Esophagus (tissue), 2 donors: ENCODE data around the gene GTPBP4. TPM values are rescaled to one million over a fixed set of nuclear protein-coding genes. Genes with fewer than 3 reads are reported as not detected.

Experiments used
- H3K27ac ChIP-seq, 2 donors: one replicate each; pipeline ENCODE4 v1.5.1; 2013; ENCODE audit warnings: low read depth in 2 of 2, mild to moderate bottlenecking in 2 of 2, inconsistent platforms in 1 of 2, low read length in 1 of 2, moderate library complexity in 1 of 2
- H3K27me3 ChIP-seq, 2 donors: one replicate each; pipeline ENCODE4 v1.6.1; 2013; ENCODE audit warnings: low read length in 2 of 2, control low read depth in 1 of 2, mild to moderate bottlenecking in 1 of 2; ENCODE audit not compliant: insufficient read depth in 2 of 2, control insufficient read depth in 1 of 2
- H3K36me3 ChIP-seq, 2 donors: one replicate each; pipeline ENCODE4 v1.6.1; 2013; ENCODE audit warnings: low read length in 1 of 2; ENCODE audit not compliant: control insufficient read depth in 2 of 2, insufficient read depth in 2 of 2
- H3K4me1 ChIP-seq, 2 donors: one replicate each; pipeline ENCODE4 v1.6.1; 2013; ENCODE audit warnings: low read length in 1 of 2; ENCODE audit not compliant: control insufficient read depth in 2 of 2, insufficient read depth in 2 of 2
- H3K4me3 ChIP-seq, 2 donors: one replicate each; pipeline ENCODE4 v1.5.1; 2013; ENCODE audit warnings: low read length in 2 of 2, mild to moderate bottlenecking in 2 of 2, low read depth in 1 of 2, moderate library complexity in 1 of 2
- H3K9me3 ChIP-seq, 2 donors: one replicate each; pipeline ENCODE4 v1.6.1; 2013; ENCODE audit warnings: mild to moderate bottlenecking in 2 of 2, low read depth in 1 of 2, low read length in 1 of 2, moderate library complexity in 1 of 2; ENCODE audit not compliant: control insufficient read depth in 2 of 2, insufficient read depth in 1 of 2
- WGBS, 2 donors: extraction: QIAGEN DNeasy Blood & Tissue Kit; methylation state at CpG; one replicate each; pipeline ENCODE4 v1.1.7; 2013; 5-methylcytosine and 5-hydroxymethylcytosine counted together
- polyA plus RNA-seq, 2 donors: library from polyadenylated mRNA; stranded (reverse); fragments of 200-250 nt; gene quantifications; one replicate each; pipeline ENCODE4 v1.2.3, GENCODE V29; 2013
- donor health status: healthy with polysubstance abuse.
- donor health status: Bipolar disorder and iron deficiency.

GTPBP4 gene
- polyA plus RNA-seq, 2 donors: 9.8 to 29.4 TPM

- no peak overlapping the region for H3K4me3 ChIP-seq
- no peaks in the 10 kb centered on the region for H3K27me3 ChIP-seq
- H3K9me3 ChIP-seq: no peaks in the 10 kb centered on the region
- H3K4me1 ChIP-seq: peaks cover 2 to 6% of the 10 kb centered on the region in 2 donors
- peaks cover 0 to 4% of the 10 kb centered on the region in 2 donors for H3K36me3 ChIP-seq
- peak overlapping the region in 1 of 2 donors; percentile 35 for H3K27ac ChIP-seq
- 64 to 74% methylated on average over 7 of the region's 7 CpGs for WGBS, 2 donors
Measured at GRCh38 chr10:986137-986825, 2.0 kb upstream of the GTPBP4 start.

GRCh38 chr10:986881-987619, 1.2 kb upstream of the GTPBP4 start:
- WGBS, 2 donors: 71 to 74% methylated on average over 14 of the region's 14 CpGs
- Histone ChIP-seq H3K4me1 (peaks cover 2 to 6% of the 10 kb centered on the region in 2 donors), H3K9me3 (no peaks in the 10 kb centered on the region), H3K27me3 (no peaks in the 10 kb centered on the region), H3K4me3 (peak overlapping the region; percentile 88 to 92), H3K27ac (peak overlapping the region; percentile 90 to 97), H3K36me3 (peaks cover 0 to 4% of the 10 kb centered on the region in 2 donors)

GRCh38 chr10:987620-987869, 689 bp upstream of the GTPBP4 start:
- H3K27ac ChIP-seq: peak overlapping the region; percentile 90 to 97
- peak overlapping the region; percentile 88 to 92 for H3K4me3 ChIP-seq
- peaks cover 2 to 6% of the 10 kb centered on the region in 2 donors for H3K4me1 ChIP-seq
- H3K9me3 ChIP-seq: no peaks in the 10 kb centered on the region
- H3K36me3 ChIP-seq: peaks cover 0 to 4% of the 10 kb centered on the region in 2 donors
- no peaks in the 10 kb centered on the region for H3K27me3 ChIP-seq
- WGBS, 2 donors: 3 to 4% methylated on average over 7 of the region's 7 CpGs

- 25 to 30% methylated on average over 42 of the region's 42 CpGs for WGBS, 2 donors
- peak overlapping the region; percentile 88 to 92 for H3K4me3 ChIP-seq
- H3K27ac ChIP-seq: peak overlapping the region; percentile 90 to 97
- H3K27me3 ChIP-seq: no peaks in the 10 kb centered on the region
- H3K9me3 ChIP-seq: no peaks in the 10 kb centered on the region
- H3K4me1 ChIP-seq: peaks cover 2 to 6% of the 10 kb centered on the region in 2 donors
- H3K36me3 ChIP-seq: peaks cover 0 to 4% of the 10 kb centered on the region in 2 donors
Measured at GRCh38 chr10:988667-989545, 672 bp downstream of the GTPBP4 start.

GRCh38 chr10:990808-991207, 2.6 kb downstream of the GTPBP4 start:
- WGBS, 2 donors: 92 to 94% methylated on average over 6 of the region's 6 CpGs

GRCh38 chr10:992467-992866, 4.2 kb downstream of the GTPBP4 start:
- peaks cover 6 to 21% of the 10 kb centered on the region in 2 donors for H3K36me3 ChIP-seq
- no peak overlapping the region for H3K27ac ChIP-seq
- 94 to 95% methylated on average over 6 of the region's 6 CpGs for WGBS, 2 donors
- H3K4me3 ChIP-seq: no peak overlapping the region
- peaks cover 0 to 4% of the 10 kb centered on the region in 2 donors for H3K4me1 ChIP-seq
- H3K27me3 ChIP-seq: no peaks in the 10 kb centered on the region
- H3K9me3 ChIP-seq: no peaks in the 10 kb centered on the region

More at GRCh38 chr10:990808-991207, 2.6 kb downstream of the GTPBP4 start:
- Histone ChIP-seq H3K27ac (no peak overlapping the region), H3K27me3 (no peaks in the 10 kb centered on the region), H3K4me3 (no peak overlapping the region), H3K36me3 (peaks cover 3 to 12% of the 10 kb centered on the region in 2 donors), H3K9me3 (no peaks in the 10 kb centered on the region), H3K4me1 (peaks cover 2 to 6% of the 10 kb centered on the region in 2 donors)

GRCh38 chr10:992871-993270, 4.6 kb downstream of the GTPBP4 start:
- Histone ChIP-seq H3K9me3 (no peaks in the 10 kb centered on the region), H3K4me1 (peaks cover 0 to 4% of the 10 kb centered on the region in 2 donors), H3K27ac (no peak overlapping the region), H3K4me3 (no peak overlapping the region), H3K27me3 (no peaks in the 10 kb centered on the region), H3K36me3 (peaks cover 6 to 25% of the 10 kb centered on the region in 2 donors)

- Histone ChIP-seq H3K4me1 (no peaks in the 10 kb centered on the region), H3K27ac (no peak overlapping the region), H3K36me3 (peaks cover 17 to 30% of the 10 kb centered on the region in 2 donors), H3K27me3 (no peaks in the 10 kb centered on the region), H3K4me3 (no peak overlapping the region), H3K9me3 (no peaks in the 10 kb centered on the region)
- 93 to 95% methylated on average over 6 of the region's 6 CpGs for WGBS, 2 donors
Measured at GRCh38 chr10:994836-995558, 6.8 kb downstream of the GTPBP4 start.

- H3K4me3 ChIP-seq: no peak overlapping the region
- H3K27ac ChIP-seq: no peak overlapping the region
- no peaks in the 10 kb centered on the region for H3K9me3 ChIP-seq
- no peaks in the 10 kb centered on the region for H3K4me1 ChIP-seq
- H3K36me3 ChIP-seq: peaks cover 20 to 32% of the 10 kb centered on the region in 2 donors
- WGBS, 2 donors: 93 to 94% methylated on average over 7 of the region's 7 CpGs
- H3K27me3 ChIP-seq: no peaks in the 10 kb centered on the region
Measured at GRCh38 chr10:995559-995926, 7.3 kb downstream of the GTPBP4 start.
